GM12878 (cell line): Measurements from ENCODE around the gene URB1. TPM values are rescaled to one million over a fixed set of nuclear protein-coding genes. Genes with fewer than 3 reads are reported as not detected.

Experiments
- ATAC-seq: fragments of 200-7000 bp; cut with Tn5 transposase; 3 replicates; pipeline ENCODE4 v1.9.1; 2020; ENCODE audit warnings: mild to moderate bottlenecking, moderate library complexity
- BruUV-seq: library from RNA; stranded (reverse); fragments of 400-500 nt; replicated peaks from 2 replicates; lab custom pipeline; 2021; lab: Mats Ljungman, UMichigan
- CTCF ChIA-PET: fragments of 300-600 bp; sonication (Branson Sonifier 250); formaldehyde crosslinking; extraction: SDS; loops from one replicate; lab custom pipeline; 2021; ENCODE audit warnings: inconsistent platforms; lab: Yijun Ruan, JAX
- POLR2A ChIA-PET: fragments of 350-600 bp; formaldehyde crosslinking; extraction: SDS; loops from one replicate; lab custom pipeline; 2021; ENCODE audit warnings: inconsistent platforms; lab: Charles Lee
- RAD21 ChIA-PET: fragments of 300-600 bp; sonication (Branson Sonifier 250); formaldehyde crosslinking; loops from one replicate; lab custom pipeline; 2023; ENCODE audit warnings: antibody characterized with exemption; ENCODE audit not compliant: unreplicated experiment; lab: Charles Lee
- SMC1A ChIA-PET: fragments of 300-600 bp; sonication (Branson Sonifier 250); formaldehyde crosslinking; loops from one replicate; lab custom pipeline; 2023; ENCODE audit not compliant: unreplicated experiment, uncharacterized antibody; lab: Charles Lee
- DNase-seq: peaks from one replicate; pipeline ENCODE4 v3.0.0-alpha.2; 2011; ENCODE audit warnings: low read depth, low spot score
- FAIRE-seq: peaks from 3 replicates; lab custom pipeline; 2011; peaks lifted over from hg19 to GRCh38; lab: Jason Lieb, UNC
- H2AFZ ChIP-seq: 2 replicates; pipeline ENCODE4 v1.6.0; 2011; ENCODE audit warnings: low read depth, low read length, control low read depth; ENCODE audit not compliant: control insufficient read depth
- H3K27ac ChIP-seq: 2 replicates; pipeline ENCODE4 v1.5.1; 2011; ENCODE audit warnings: control low read depth; ENCODE audit not compliant: control insufficient read depth, insufficient read depth
- H3K27me3 ChIP-seq, 2 experiments: replicated peaks in 1 of 2; 2 replicates each; pipeline versions ENCODE4 v1.6.0 to v1.6.1; 2011; ENCODE audit warnings: low read length in 1 of 2; ENCODE audit not compliant: control insufficient read depth in 2 of 2, insufficient read depth in 2 of 2
- H3K36me3 ChIP-seq, 2 experiments: 2 replicates each; pipeline ENCODE4 v1.5.1; 2011; ENCODE audit warnings: low read length in 1 of 2; ENCODE audit not compliant: control insufficient read depth in 2 of 2, insufficient read depth in 2 of 2
- H3K4me1 ChIP-seq: 2 replicates; pipeline ENCODE4 v1.6.1; 2011; ENCODE audit warnings: mild to moderate bottlenecking, low read length, moderate library complexity, mixed read lengths; ENCODE audit not compliant: control insufficient read depth, insufficient read depth
- H3K4me2 ChIP-seq: 2 replicates; pipeline ENCODE4 v1.6.0; 2011; ENCODE audit warnings: control low read depth; ENCODE audit not compliant: control insufficient read depth, insufficient read depth
- H3K4me3 ChIP-seq: fragments of 200-600 bp; sonication (generic); 2 replicates; pipeline ENCODE4 v1.5.1; 2016
- H3K79me2 ChIP-seq: 2 replicates; pipeline ENCODE4 v1.6.0; 2011; ENCODE audit warnings: low read length; ENCODE audit not compliant: control insufficient read depth, insufficient read depth
- H3K9ac ChIP-seq: 2 replicates; pipeline ENCODE4 v1.8.0; 2011; ENCODE audit warnings: low read length, control low read depth, mixed read lengths; ENCODE audit not compliant: control insufficient read depth, insufficient read depth
- H3K9me3 ChIP-seq: replicated peaks from 3 replicates; pipeline ENCODE4 v1.5.1; 2011; ENCODE audit warnings: mild to moderate bottlenecking, low read length; ENCODE audit not compliant: control insufficient read depth, insufficient read depth
- H4K20me1 ChIP-seq: 2 replicates; pipeline ENCODE4 v1.6.0; 2011; ENCODE audit not compliant: control insufficient read depth, insufficient read depth
- ASH2L ChIP-seq: fragments of 300-600, 200-600 bp; sonication (generic); IDR thresholded peaks from 2 replicates; pipeline ENCODE4 v1.6.1; 2017; ENCODE audit warnings: low read depth, mild to moderate bottlenecking, borderline replicate concordance
- PML ChIP-seq: IDR thresholded peaks from 2 replicates; pipeline ENCODE4 v1.6.1; 2012; ENCODE audit warnings: low read length, inconsistent platforms
- RBBP5 ChIP-seq: fragments of 200-600 bp; sonication (generic); conservative IDR thresholded peaks from 2 replicates; pipeline ENCODE4 v1.6.1; 2016
- SP1 ChIP-seq: IDR thresholded peaks from one replicate; pipeline ENCODE4 v1.6.1; 2011; ENCODE audit warnings: low read depth, low read length
- SPI1 ChIP-seq: IDR thresholded peaks from 2 replicates; pipeline ENCODE4 v1.6.1; 2011; ENCODE audit warnings: low read depth, mild to moderate bottlenecking, low read length, moderate library complexity, borderline replicate concordance; ENCODE audit not compliant: insufficient read depth
- TARDBP ChIP-seq: IDR thresholded peaks from 2 replicates; pipeline ENCODE4 v1.6.1; 2016; ENCODE audit warnings: borderline replicate concordance
- ZNF592 ChIP-seq: fragments of 450-650 bp; IDR thresholded peaks from 2 replicates; pipeline ENCODE4 v1.6.1; 2017; ENCODE audit warnings: mild to moderate bottlenecking, moderate library complexity
- ZSCAN29 ChIP-seq: fragments of 450-650 bp; IDR thresholded peaks from 2 replicates; pipeline ENCODE4 v1.6.1; 2017; ENCODE audit warnings: mild to moderate bottlenecking, moderate library complexity
- WGBS: methylation state at CpG from one replicate; pipeline ENCODE4 v1.1.6; 2016; ENCODE audit warnings: low lambda C conversion rate; ENCODE audit not compliant: insufficient replicate concordance, insufficient coverage; ENCODE audit errors: missing lambda C conversion rate; 5-methylcytosine and 5-hydroxymethylcytosine counted together
- in situ Hi-C: fragments of 300-500 bp; cut with MboI; formaldehyde crosslinking; loops from 9 replicates; pipeline ENCODE4 v1.14.3; 2018; ENCODE audit warnings: mixed read lengths
- intact Hi-C: fragments of 100-400 bp; cut with micrococcal nuclease; formaldehyde crosslinking; loops from one replicate; pipeline ENCODE4 v1.14.2; 2022; ENCODE audit not compliant: unreplicated experiment
- polyA plus RNA-seq, 11 experiments: library from polyadenylated mRNA; depleted of rRNA in 4 of 11; unstranded in 6 of 11; stranded (reverse) in 5 of 11; fragments of >200 nt; fragmentation: Nextera tagmentation in 4 of 11; fragmentation: Illumina TruSeq in 1 of 11; extraction: Ambion mirVana in 4 of 11; extraction: Trizol in 1 of 11; gene quantifications; 1 replicate in 1 of 11; 2 replicates in 10 of 11; pipeline versions ENCODE4 v1.2.1 to v1.2.3, GENCODE V29; 2011 to 2016; ENCODE audit warnings: inconsistent platforms in 2 of 11, missing spikeins in 2 of 11, low read depth in 1 of 11
- total RNA-seq, 4 experiments: library from RNA; depleted of rRNA in 3 of 4; stranded (reverse); fragments of >200 nt in 3 of 4; fragmentation: Illumina TruSeq in 1 of 4; extraction: Trizol in 1 of 4; gene quantifications; 2 replicates each; pipeline versions ENCODE4 v1.2.1 to v1.2.3, GENCODE V29; 2013 to 2021
- TF ChIP-seq, protein P1 (sequence below): fragments of 450-650 bp; IDR thresholded peaks from 2 replicates; pipeline ENCODE4 v1.6.1; 2018; ENCODE audit warnings: borderline replicate concordance, mild to moderate bottlenecking; ENCODE audit not compliant: partially characterized antibody
- TF ChIP-seq, protein P2 (sequence below): fragments of 450-650 bp; IDR thresholded peaks from 2 replicates; pipeline ENCODE4 v1.6.1; 2017; ENCODE audit warnings: antibody characterized with exemption, mild to moderate bottlenecking, moderate library complexity

URB1 gene
- total and polyA plus RNA-seq, 10 of the 15 experiments (the other 5 are each of a cell fraction or from before 2014, with no cell fraction given): 0.56 to 23.2 (median 8.9) TPM

DNA sequence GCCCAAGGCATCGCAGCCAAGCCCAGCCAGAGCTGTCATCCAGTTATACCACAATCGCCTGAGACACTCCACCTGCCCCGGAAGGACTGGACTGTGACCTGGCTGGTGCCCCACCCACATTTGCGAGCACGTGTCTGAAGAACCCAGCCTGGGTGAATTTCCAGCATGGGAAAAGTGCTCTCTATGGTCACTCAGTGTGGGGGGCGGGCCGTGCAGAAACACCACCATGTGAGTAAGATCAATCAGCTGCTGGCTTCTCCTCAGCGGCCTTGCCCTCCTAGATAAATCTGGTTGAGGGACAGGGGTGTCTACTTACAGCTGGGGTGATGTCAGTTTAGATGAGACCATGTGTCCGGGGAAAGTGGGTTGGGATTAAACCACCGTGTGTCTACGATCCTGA lies 44.8 kb downstream of the URB1 start:
- ChIA-PET POLR2A (interaction anchor here (0.6 kb wide), 1 partner anchor 18 kb away, joined by 3 read pairs; no protein-coding TSS in a partner anchor), CTCF (no interaction called here), SMC1A (no interaction called here), RAD21 (no interaction called here)
- Histone ChIP-seq H3K79me2 (no peaks in the 10 kb centered on the region), H3K9ac (no peak overlapping the region), H4K20me1 (no peaks in the 10 kb centered on the region), H3K4me1 (peaks cover 7% of the 10 kb centered on the region), H3K36me3 (peaks cover 46 to 65% of the 10 kb centered on the region in 2 experiments), H3K4me3 (no peak overlapping the region), H3K4me2 (no peak overlapping the region), H3K27ac (no peak overlapping the region), H3K27me3 (no peaks in the 10 kb centered on the region), H3K9me3 (peaks cover 11% of the 10 kb centered on the region; the same call in 2 of the 3 replicates), H2AFZ (no peak overlapping the region)
- ATAC-seq (no peak), DNase-seq (no peak), FAIRE-seq (no peak)
- WGBS: 97% methylated on average over 11 of the region's 11 CpGs
- intact Hi-C loops: no loop called here
- no TSS peak for BruUV-seq
- TF ChIP-seq TARDBP: no peak
- no peak for TF ChIP-seq PML
- TF ChIP-seq ZNF592: no peak
- TF ChIP-seq, protein P1, sequence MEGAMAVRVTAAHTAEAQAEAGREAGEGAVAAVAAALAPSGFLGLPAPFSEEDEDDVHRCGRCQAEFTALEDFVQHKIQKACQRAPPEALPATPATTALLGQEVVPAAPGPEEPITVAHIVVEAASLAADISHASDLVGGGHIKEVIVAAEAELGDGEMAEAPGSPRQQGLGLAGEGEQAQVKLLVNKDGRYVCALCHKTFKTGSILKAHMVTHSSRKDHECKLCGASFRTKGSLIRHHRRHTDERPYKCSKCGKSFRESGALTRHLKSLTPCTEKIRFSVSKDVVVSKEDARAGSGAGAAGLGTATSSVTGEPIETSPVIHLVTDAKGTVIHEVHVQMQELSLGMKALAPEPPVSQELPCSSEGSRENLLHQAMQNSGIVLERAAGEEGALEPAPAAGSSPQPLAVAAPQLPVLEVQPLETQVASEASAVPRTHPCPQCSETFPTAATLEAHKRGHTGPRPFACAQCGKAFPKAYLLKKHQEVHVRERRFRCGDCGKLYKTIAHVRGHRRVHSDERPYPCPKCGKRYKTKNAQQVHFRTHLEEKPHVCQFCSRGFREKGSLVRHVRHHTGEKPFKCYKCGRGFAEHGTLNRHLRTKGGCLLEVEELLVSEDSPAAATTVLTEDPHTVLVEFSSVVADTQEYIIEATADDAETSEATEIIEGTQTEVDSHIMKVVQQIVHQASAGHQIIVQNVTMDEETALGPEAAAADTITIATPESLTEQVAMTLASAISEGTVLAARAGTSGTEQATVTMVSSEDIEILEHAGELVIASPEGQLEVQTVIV: no peak
- no peak for TF ChIP-seq SPI1
- TF ChIP-seq ZSCAN29: no peak
- TF ChIP-seq, protein P2, sequence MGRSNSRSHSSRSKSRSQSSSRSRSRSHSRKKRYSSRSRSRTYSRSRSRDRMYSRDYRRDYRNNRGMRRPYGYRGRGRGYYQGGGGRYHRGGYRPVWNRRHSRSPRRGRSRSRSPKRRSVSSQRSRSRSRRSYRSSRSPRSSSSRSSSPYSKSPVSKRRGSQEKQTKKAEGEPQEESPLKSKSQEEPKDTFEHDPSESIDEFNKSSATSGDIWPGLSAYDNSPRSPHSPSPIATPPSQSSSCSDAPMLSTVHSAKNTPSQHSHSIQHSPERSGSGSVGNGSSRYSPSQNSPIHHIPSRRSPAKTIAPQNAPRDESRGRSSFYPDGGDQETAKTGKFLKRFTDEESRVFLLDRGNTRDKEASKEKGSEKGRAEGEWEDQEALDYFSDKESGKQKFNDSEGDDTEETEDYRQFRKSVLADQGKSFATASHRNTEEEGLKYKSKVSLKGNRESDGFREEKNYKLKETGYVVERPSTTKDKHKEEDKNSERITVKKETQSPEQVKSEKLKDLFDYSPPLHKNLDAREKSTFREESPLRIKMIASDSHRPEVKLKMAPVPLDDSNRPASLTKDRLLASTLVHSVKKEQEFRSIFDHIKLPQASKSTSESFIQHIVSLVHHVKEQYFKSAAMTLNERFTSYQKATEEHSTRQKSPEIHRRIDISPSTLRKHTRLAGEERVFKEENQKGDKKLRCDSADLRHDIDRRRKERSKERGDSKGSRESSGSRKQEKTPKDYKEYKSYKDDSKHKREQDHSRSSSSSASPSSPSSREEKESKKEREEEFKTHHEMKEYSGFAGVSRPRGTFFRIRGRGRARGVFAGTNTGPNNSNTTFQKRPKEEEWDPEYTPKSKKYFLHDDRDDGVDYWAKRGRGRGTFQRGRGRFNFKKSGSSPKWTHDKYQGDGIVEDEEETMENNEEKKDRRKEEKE: no peak
- TF ChIP-seq ASH2L: no peak
- TF ChIP-seq RBBP5: no peak
- no peak for TF ChIP-seq SP1
- in situ Hi-C loops: no loop called here
